SK-N-SH treated with all-trans-retinoic acid at 6 μM for 48 hours (cell line): ENCODE results near the gene TRIM25.

ENCODE experiments used
- ATAC-seq: fragments of 200-7000 bp; cut with Tn5 transposase; 3 replicates; pipeline ENCODE4 v1.9.1; 2020; ENCODE audit warnings: mild to moderate bottlenecking, moderate library complexity
- ARNTL ChIP-seq: fragments of 450-650 bp; formaldehyde crosslinking; IDR thresholded peaks from 2 replicates; pipeline ENCODE4 v1.5.0; 2020; ENCODE audit warnings: low read depth, mild to moderate bottlenecking, moderate library complexity, borderline replicate concordance
- BACH2 ChIP-seq: fragments of 250-450 bp; sonication (Bioruptor Pico); IDR thresholded peaks from 2 replicates; pipeline ENCODE4 v1.9.0; 2021; ENCODE audit warnings: mild to moderate bottlenecking, borderline replicate concordance
- CSDC2 ChIP-seq: fragments of 250-450 bp; sonication (Bioruptor Pico); IDR thresholded peaks from 2 replicates; pipeline ENCODE4 v1.5.0; 2020; ENCODE audit warnings: mild to moderate bottlenecking, moderate library complexity
- ESRRG ChIP-seq: fragments of 250-450 bp; sonication (Bioruptor Pico); IDR thresholded peaks from 2 replicates; pipeline ENCODE4 v1.6.1; 2021; ENCODE audit warnings: mild to moderate bottlenecking
- ISL1 ChIP-seq: fragments of 250-450 bp; sonication (Bioruptor Pico); IDR thresholded peaks from 2 replicates; pipeline ENCODE4 v2.1.2; 2022; ENCODE audit warnings: mild to moderate bottlenecking, moderate library complexity
- PATZ1 ChIP-seq: fragments of 250-450 bp; sonication (Bioruptor Pico); IDR thresholded peaks from 2 replicates; pipeline ENCODE4 v1.8.0; 2020; ENCODE audit warnings: mild to moderate bottlenecking, moderate library complexity, borderline replicate concordance
- POU6F1 ChIP-seq: fragments of 250-450 bp; sonication (Bioruptor Pico); IDR thresholded peaks from 2 replicates; pipeline ENCODE4 v1.8.0; 2021; ENCODE audit warnings: low read depth, mild to moderate bottlenecking, moderate library complexity, borderline replicate concordance
- PPARA ChIP-seq: fragments of 250-450 bp; sonication (Bioruptor Pico); IDR thresholded peaks from 2 replicates; pipeline ENCODE4 v1.5.0; 2020; ENCODE audit warnings: mild to moderate bottlenecking, borderline replicate concordance
- RARB ChIP-seq: fragments of 250-450 bp; sonication (Bioruptor Pico); IDR thresholded peaks from 2 replicates; pipeline ENCODE4 v1.8.0; 2021; ENCODE audit warnings: mild to moderate bottlenecking, moderate library complexity
- SNAI2 ChIP-seq: fragments of 250-450 bp; sonication (Bioruptor Pico); IDR thresholded peaks from 2 replicates; pipeline ENCODE4 v1.5.0; 2020; ENCODE audit warnings: mild to moderate bottlenecking, moderate library complexity
- TCF4 ChIP-seq: fragments of 250-450 bp; sonication (Bioruptor Pico); IDR thresholded peaks from 2 replicates; pipeline ENCODE4 v1.8.0; 2021; ENCODE audit warnings: mild to moderate bottlenecking, moderate library complexity, borderline replicate concordance
- TOX ChIP-seq: fragments of 250-450 bp; sonication (Bioruptor Pico); IDR thresholded peaks from 2 replicates; pipeline ENCODE4 v1.8.0; 2021; ENCODE audit warnings: mild to moderate bottlenecking, moderate library complexity, borderline replicate concordance
- ZFP3 ChIP-seq: fragments of 250-450 bp; sonication (Bioruptor Pico); IDR thresholded peaks from 2 replicates; pipeline ENCODE4 v1.5.0; 2020; ENCODE audit warnings: mild to moderate bottlenecking, moderate library complexity
- ZFP30 ChIP-seq: fragments of 450-650 bp; formaldehyde crosslinking; IDR thresholded peaks from 2 replicates; pipeline ENCODE4 v1.5.0; 2022; ENCODE audit warnings: mild to moderate bottlenecking, moderate library complexity
- ZNF565 ChIP-seq: fragments of 450-650 bp; formaldehyde crosslinking; conservative IDR thresholded peaks from 2 replicates; pipeline ENCODE4 v1.5.0; 2020; ENCODE audit warnings: low read depth, mild to moderate bottlenecking, moderate library complexity
- ZNF70 ChIP-seq: fragments of 450-650 bp; formaldehyde crosslinking; IDR thresholded peaks from 2 replicates; pipeline ENCODE4 v1.5.0; 2020; ENCODE audit warnings: mild to moderate bottlenecking, moderate library complexity
- ZNF8 ChIP-seq: fragments of 450-650 bp; formaldehyde crosslinking; IDR thresholded peaks from 2 replicates; pipeline ENCODE4 v1.5.0; 2020; ENCODE audit warnings: mild to moderate bottlenecking, moderate library complexity
- TF ChIP-seq, protein P1 (sequence below): fragments of 250-450 bp; sonication (Bioruptor Pico); IDR thresholded peaks from 2 replicates; pipeline ENCODE4 v1.5.1; 2020; ENCODE audit warnings: low read depth, mild to moderate bottlenecking, moderate library complexity
- TF ChIP-seq, protein P2 (sequence below): fragments of 250-450 bp; sonication (Bioruptor Pico); IDR thresholded peaks from 2 replicates; pipeline ENCODE4 v1.5.0; 2020; ENCODE audit warnings: mild to moderate bottlenecking, moderate library complexity
- TF ChIP-seq, protein P3 (sequence below): fragments of 250-450 bp; sonication (Bioruptor Pico); IDR thresholded peaks from 2 replicates; pipeline ENCODE4 v1.5.1; 2021; ENCODE audit warnings: mild to moderate bottlenecking, moderate library complexity

Gene TRIM25

GRCh38 chr17:56933868-56934267 lies 20.0 kb upstream of the TRIM25 start:
- TF ChIP-seq, protein P1, sequence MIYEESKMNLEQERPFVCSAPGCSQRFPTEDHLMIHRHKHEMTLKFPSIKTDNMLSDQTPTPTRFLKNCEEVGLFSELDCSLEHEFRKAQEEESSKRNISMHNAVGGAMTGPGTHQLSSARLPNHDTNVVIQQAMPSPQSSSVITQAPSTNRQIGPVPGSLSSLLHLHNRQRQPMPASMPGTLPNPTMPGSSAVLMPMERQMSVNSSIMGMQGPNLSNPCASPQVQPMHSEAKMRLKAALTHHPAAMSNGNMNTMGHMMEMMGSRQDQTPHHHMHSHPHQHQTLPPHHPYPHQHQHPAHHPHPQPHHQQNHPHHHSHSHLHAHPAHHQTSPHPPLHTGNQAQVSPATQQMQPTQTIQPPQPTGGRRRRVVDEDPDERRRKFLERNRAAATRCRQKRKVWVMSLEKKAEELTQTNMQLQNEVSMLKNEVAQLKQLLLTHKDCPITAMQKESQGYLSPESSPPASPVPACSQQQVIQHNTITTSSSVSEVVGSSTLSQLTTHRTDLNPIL (CRISPR knock-in tag) = no peak
- TF ChIP-seq ZFP3 (CRISPR knock-in tag) (no peak), ESRRG (CRISPR knock-in tag) (no peak), POU6F1 (CRISPR knock-in tag) (no peak), ZNF8 (no peak), ZNF70 (CRISPR knock-in tag) (no peak), ISL1 (CRISPR knock-in tag) (no peak), ZNF565 (no peak), RARB (CRISPR knock-in tag) (no peak), ZFP30 (CRISPR knock-in tag) (no peak), TOX (no peak), PATZ1 (CRISPR knock-in tag) (no peak), SNAI2 (CRISPR knock-in tag) (no peak), BACH2 (CRISPR knock-in tag) (no peak), CSDC2 (CRISPR knock-in tag) (no peak)
- TF ChIP-seq, protein P2, sequence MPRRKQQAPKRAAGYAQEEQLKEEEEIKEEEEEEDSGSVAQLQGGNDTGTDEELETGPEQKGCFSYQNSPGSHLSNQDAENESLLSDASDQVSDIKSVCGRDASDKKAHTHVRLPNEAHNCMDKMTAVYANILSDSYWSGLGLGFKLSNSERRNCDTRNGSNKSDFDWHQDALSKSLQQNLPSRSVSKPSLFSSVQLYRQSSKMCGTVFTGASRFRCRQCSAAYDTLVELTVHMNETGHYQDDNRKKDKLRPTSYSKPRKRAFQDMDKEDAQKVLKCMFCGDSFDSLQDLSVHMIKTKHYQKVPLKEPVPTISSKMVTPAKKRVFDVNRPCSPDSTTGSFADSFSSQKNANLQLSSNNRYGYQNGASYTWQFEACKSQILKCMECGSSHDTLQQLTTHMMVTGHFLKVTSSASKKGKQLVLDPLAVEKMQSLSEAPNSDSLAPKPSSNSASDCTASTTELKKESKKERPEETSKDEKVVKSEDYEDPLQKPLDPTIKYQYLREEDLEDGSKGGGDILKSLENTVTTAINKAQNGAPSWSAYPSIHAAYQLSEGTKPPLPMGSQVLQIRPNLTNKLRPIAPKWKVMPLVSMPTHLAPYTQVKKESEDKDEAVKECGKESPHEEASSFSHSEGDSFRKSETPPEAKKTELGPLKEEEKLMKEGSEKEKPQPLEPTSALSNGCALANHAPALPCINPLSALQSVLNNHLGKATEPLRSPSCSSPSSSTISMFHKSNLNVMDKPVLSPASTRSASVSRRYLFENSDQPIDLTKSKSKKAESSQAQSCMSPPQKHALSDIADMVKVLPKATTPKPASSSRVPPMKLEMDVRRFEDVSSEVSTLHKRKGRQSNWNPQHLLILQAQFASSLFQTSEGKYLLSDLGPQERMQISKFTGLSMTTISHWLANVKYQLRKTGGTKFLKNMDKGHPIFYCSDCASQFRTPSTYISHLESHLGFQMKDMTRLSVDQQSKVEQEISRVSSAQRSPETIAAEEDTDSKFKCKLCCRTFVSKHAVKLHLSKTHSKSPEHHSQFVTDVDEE (CRISPR knock-in tag) = no peak
- TF ChIP-seq, protein P3, sequence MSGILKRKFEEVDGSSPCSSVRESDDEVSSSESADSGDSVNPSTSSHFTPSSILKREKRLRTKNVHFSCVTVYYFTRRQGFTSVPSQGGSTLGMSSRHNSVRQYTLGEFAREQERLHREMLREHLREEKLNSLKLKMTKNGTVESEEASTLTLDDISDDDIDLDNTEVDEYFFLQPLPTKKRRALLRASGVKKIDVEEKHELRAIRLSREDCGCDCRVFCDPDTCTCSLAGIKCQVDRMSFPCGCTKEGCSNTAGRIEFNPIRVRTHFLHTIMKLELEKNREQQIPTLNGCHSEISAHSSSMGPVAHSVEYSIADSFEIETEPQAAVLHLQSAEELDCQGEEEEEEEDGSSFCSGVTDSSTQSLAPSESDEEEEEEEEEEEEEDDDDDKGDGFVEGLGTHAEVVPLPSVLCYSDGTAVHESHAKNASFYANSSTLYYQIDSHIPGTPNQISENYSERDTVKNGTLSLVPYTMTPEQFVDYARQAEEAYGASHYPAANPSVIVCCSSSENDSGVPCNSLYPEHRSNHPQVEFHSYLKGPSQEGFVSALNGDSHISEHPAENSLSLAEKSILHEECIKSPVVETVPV (CRISPR knock-in tag) = no peak
- TF ChIP-seq, all 23 proteins: peak for 0
- no peak for ATAC-seq

- TF ChIP-seq ESRRG (CRISPR knock-in tag) (no peak), TOX (no peak), ZFP3 (CRISPR knock-in tag) (no peak), PATZ1 (CRISPR knock-in tag) (no peak), ZNF70 (CRISPR knock-in tag) (no peak), TCF4 (no peak), PPARA (CRISPR knock-in tag) (no peak), SNAI2 (CRISPR knock-in tag) (no peak), ZFP30 (CRISPR knock-in tag) (no peak), ARNTL (CRISPR knock-in tag) (no peak), CSDC2 (CRISPR knock-in tag) (no peak), ZNF565 (no peak), POU6F1 (CRISPR knock-in tag) (no peak)
- TF ChIP-seq, protein P1 (CRISPR knock-in tag) = no peak
- TF ChIP-seq, protein P2 (CRISPR knock-in tag) = no peak
- TF ChIP-seq, all 23 proteins: peak for 0
- no peak for ATAC-seq
These were observed 19.4 kb upstream of the TRIM25 start for GRCh38 chr17:56933151-56933745.
